Mammary epithelial cell (primary cell): Measurements from ENCODE around the gene PRPS1.

Experiments used
- EZH2 ChIP-seq: IDR thresholded peaks from 2 replicates; pipeline ENCODE4 v1.6.1; 2012; ENCODE audit warnings: low read length, inconsistent platforms, borderline replicate concordance
- TF ChIP-seq, protein P1 (sequence below), 2 donors: IDR thresholded peaks in 1 of 2; conservative IDR thresholded peaks in 1 of 2; 2 replicates each; pipeline ENCODE4 v1.5.1; 2011 to 2012; ENCODE audit warnings: inconsistent platforms in 2 of 2, low read length in 2 of 2, mild to moderate bottlenecking in 2 of 2, control low read depth in 1 of 2, low read depth in 1 of 2; ENCODE audit not compliant: insufficient read depth in 1 of 2; ENCODE audit errors: extremely low read depth in 1 of 2

GRCh38 chrX:107691024-107691448, 62.7 kb downstream of the PRPS1 start:
- TF ChIP-seq EZH2, result no peak
- TF ChIP-seq, protein P1, sequence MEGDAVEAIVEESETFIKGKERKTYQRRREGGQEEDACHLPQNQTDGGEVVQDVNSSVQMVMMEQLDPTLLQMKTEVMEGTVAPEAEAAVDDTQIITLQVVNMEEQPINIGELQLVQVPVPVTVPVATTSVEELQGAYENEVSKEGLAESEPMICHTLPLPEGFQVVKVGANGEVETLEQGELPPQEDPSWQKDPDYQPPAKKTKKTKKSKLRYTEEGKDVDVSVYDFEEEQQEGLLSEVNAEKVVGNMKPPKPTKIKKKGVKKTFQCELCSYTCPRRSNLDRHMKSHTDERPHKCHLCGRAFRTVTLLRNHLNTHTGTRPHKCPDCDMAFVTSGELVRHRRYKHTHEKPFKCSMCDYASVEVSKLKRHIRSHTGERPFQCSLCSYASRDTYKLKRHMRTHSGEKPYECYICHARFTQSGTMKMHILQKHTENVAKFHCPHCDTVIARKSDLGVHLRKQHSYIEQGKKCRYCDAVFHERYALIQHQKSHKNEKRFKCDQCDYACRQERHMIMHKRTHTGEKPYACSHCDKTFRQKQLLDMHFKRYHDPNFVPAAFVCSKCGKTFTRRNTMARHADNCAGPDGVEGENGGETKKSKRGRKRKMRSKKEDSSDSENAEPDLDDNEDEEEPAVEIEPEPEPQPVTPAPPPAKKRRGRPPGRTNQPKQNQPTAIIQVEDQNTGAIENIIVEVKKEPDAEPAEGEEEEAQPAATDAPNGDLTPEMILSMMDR (conservative IDR thresholded peaks at IDR 0.05 in 1 of 2, IDR thresholded peaks at IDR 0.05 in 1 of 2; ENCODE audit: extremely low read depth in 1 of 2, insufficient read depth in 1 of 2, low read depth in 1 of 2, low read length in 2 of 2), result no peak
